Panc1 (cell line): Measurements from ENCODE around the gene RNF114.

Experiments used
- POLR2AphosphoS5 ChIP-seq: IDR thresholded peaks from 2 replicates; pipeline ENCODE4 v1.6.1; 2012; ENCODE audit warnings: mild to moderate bottlenecking, low read depth, low read length, moderate library complexity
- REST ChIP-seq, 2 experiments: IDR thresholded peaks; 2 replicates each; pipeline ENCODE4 v1.6.1; 2011 to 2012; ENCODE audit warnings: low read depth in 2 of 2, control low read depth in 1 of 2, low read length in 1 of 2, mild to moderate bottlenecking in 1 of 2, moderate library complexity in 1 of 2; ENCODE audit not compliant: insufficient read depth in 1 of 2
- TCF7L2 ChIP-seq: IDR thresholded peaks from 2 replicates; pipeline ENCODE4 v1.6.1; 2011; ENCODE audit warnings: mild to moderate bottlenecking, low read depth, low read length, inconsistent platforms
- TF ChIP-seq, protein P1 (sequence below): fragments of 450-650 bp; IDR thresholded peaks from 2 replicates; pipeline ENCODE4 v1.5.1; 2017; ENCODE audit warnings: mild to moderate bottlenecking

DNA sequence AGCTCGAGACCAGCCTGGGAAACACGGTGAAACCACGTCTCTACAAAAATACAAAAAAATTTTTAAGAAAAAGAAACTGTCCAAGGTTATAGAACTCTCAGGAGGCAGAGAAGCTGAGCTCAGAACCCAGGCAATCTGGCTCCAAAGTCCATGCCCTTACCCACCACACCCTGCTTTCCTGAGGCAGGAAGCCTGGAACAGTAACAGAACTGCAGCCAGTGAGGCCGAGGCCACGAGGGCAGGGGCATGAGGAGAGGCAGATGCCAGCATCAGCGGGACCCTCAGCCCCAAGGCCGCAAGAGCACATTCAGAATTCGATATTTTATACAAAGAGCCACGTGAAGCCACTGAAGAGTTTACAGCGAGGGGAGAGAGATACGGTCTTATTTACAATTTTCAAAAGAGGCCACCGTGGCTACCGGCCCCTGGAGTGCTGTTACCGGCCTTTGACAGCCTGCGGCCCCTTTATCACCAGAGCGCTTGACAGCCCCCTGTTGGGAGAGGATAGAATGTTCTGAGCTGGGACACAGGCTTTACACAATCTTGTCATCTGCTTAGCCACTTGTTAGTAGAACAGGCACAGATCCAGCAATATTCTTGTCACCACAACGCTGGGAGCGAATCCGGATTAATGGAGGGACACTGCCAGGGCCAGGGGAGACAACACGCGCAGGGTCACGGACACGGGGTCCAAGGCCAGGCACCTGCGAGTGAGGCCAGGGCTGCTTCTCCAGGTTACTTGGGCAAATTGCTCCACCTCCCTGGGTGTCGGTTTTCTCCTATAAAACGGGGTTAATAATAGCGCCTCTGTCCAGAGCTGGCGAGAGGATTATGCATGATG is 26.5 kb upstream of the RNF114 start:
- TF ChIP-seq, protein P1, sequence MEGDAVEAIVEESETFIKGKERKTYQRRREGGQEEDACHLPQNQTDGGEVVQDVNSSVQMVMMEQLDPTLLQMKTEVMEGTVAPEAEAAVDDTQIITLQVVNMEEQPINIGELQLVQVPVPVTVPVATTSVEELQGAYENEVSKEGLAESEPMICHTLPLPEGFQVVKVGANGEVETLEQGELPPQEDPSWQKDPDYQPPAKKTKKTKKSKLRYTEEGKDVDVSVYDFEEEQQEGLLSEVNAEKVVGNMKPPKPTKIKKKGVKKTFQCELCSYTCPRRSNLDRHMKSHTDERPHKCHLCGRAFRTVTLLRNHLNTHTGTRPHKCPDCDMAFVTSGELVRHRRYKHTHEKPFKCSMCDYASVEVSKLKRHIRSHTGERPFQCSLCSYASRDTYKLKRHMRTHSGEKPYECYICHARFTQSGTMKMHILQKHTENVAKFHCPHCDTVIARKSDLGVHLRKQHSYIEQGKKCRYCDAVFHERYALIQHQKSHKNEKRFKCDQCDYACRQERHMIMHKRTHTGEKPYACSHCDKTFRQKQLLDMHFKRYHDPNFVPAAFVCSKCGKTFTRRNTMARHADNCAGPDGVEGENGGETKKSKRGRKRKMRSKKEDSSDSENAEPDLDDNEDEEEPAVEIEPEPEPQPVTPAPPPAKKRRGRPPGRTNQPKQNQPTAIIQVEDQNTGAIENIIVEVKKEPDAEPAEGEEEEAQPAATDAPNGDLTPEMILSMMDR: no peak
- TF ChIP-seq POLR2AphosphoS5 (no peak), TCF7L2 (no peak), REST (IDR thresholded peaks at IDR 0.05; ENCODE audit: insufficient read depth in 1 of 2, low read depth in 2 of 2, low read length in 1 of 2) (no peak)
